ENCODE measurements around the gene PRRG2. TPM values are rescaled to one million over a fixed set of nuclear protein-coding genes. Genes with fewer than 3 reads are reported as not detected.
A peak's percentile ranks its signal among the peaks of the same experiment; 100 is the strongest.

PRRG2 gene
- total and polyA plus RNA-seq, 4 donors = 5.1 to 11.7 (median 9.8) TPM

- no peak for TF ChIP-seq CTCF (IDR thresholded peaks at IDR 0.05; ENCODE audit: control extremely low read depth, extremely low read depth)
Observed at GRCh38 chr19:49552749-49553148, 28.4 kb upstream of the PRRG2 start.

DNA sequence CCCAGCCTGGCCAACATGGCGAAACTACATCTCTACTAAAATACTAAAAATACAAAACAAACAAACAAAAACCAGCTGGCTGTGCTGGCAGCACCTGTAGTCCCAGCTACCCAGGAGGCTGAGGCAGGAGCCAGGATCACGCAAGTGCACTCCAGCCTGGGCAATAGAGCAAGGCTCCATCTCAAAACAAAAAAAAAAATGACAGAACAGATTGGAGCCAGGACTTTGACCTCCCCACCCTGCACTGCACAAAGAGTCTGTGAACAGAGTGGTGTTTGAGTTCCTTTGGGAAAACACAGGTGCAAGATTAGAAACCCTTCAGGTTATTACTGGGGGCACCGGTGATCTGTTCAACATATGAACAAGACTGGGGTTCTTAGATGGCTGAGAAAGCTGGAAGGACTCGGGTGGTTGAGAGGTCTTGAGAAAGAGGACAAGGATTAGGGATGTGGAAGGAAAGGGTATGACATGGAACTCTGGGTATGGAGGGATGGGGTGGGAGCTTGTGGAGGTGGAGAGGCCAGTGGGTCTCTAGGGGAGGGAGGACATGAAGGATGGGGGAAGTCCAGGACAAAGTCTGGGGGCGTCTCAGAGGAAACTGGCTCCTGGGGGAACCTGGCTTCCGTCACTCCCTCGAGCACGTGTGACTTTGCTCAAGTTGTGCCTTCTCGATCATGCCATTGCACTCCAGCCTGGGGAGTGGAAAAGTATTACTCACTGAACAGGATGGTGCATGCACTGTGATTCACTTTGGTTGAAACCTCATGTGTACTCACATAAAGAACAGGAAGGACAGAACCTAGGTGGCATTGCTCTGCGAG, 27.5 kb upstream of the PRRG2 start:
- Histone ChIP-seq H3K27ac (ENCODE audit: low read depth in 1 of 2, low read length in 1 of 2) (peak overlapping the region in 1 of 2 donors; percentile 15), H3K4me1 (ENCODE audit: control insufficient read depth in 5 of 5, insufficient read depth in 5 of 5, low read length in 5 of 5) (peaks cover 0 to 5% (median 0%) of the 10 kb centered on the region in 5 donors), H3K36me3 (ENCODE audit: control insufficient read depth in 4 of 4, insufficient read depth in 4 of 4, low read length in 4 of 4) (peaks cover 6 to 35% (median 16%) of the 10 kb centered on the region in 4 donors), H3K4me3 (no peak overlapping the region), H3K9me3 (ENCODE audit: control insufficient read depth in 4 of 4, insufficient read depth in 3 of 4, low read length in 3 of 4) (no peaks in the 10 kb centered on the region), H3K27me3 (ENCODE audit: control insufficient read depth in 3 of 3, insufficient read depth in 3 of 3, low read length in 2 of 3) (no peaks in the 10 kb centered on the region), H3K9ac (ENCODE audit: insufficient read depth in 1 of 2, low read length in 2 of 2) (no peak overlapping the region)
- 79 to 89% methylated on average over 10 of the region's 10 CpGs for WGBS, 2 donors
- ATAC-seq (ENCODE audit: insufficient read depth, low FRiP score) (no peak), DNase-seq (no peak)
- TF ChIP-seq CTCF (IDR thresholded peaks at IDR 0.05; ENCODE audit: control extremely low read depth, extremely low read depth) = no peak

More at GRCh38 chr19:49552749-49553148, 28.4 kb upstream of the PRRG2 start:
- Histone ChIP-seq H3K4me1 (ENCODE audit: control insufficient read depth in 5 of 5, insufficient read depth in 5 of 5, low read length in 5 of 5) (peaks cover 0 to 5% (median 0%) of the 10 kb centered on the region in 5 donors), H3K27me3 (ENCODE audit: control insufficient read depth in 3 of 3, insufficient read depth in 3 of 3, low read length in 2 of 3) (no peaks in the 10 kb centered on the region), H3K27ac (ENCODE audit: low read depth in 1 of 2, low read length in 1 of 2) (no peak overlapping the region), H3K9me3 (ENCODE audit: control insufficient read depth in 4 of 4, insufficient read depth in 3 of 4, low read length in 3 of 4) (no peaks in the 10 kb centered on the region), H3K9ac (ENCODE audit: insufficient read depth in 1 of 2, low read length in 2 of 2) (no peak overlapping the region), H3K4me3 (no peak overlapping the region), H3K36me3 (ENCODE audit: control insufficient read depth in 4 of 4, insufficient read depth in 4 of 4, low read length in 4 of 4) (peaks cover 5 to 28% (median 12%) of the 10 kb centered on the region in 4 donors)
- DNase-seq = no peak
- WGBS, 2 donors = 76 to 84% methylated on average over 11 of the region's 11 CpGs
- ATAC-seq (ENCODE audit: insufficient read depth, low FRiP score) = no peak

- Histone ChIP-seq H3K4me1 (ENCODE audit: control insufficient read depth in 5 of 5, insufficient read depth in 5 of 5, low read length in 5 of 5) (peaks cover 0 to 5% (median 0%) of the 10 kb centered on the region in 5 donors), H3K9ac (ENCODE audit: insufficient read depth in 1 of 2, low read length in 2 of 2) (no peak overlapping the region), H3K36me3 (ENCODE audit: control insufficient read depth in 4 of 4, insufficient read depth in 4 of 4, low read length in 4 of 4) (peaks cover 10 to 44% (median 23%) of the 10 kb centered on the region in 4 donors), H3K27me3 (ENCODE audit: control insufficient read depth in 3 of 3, insufficient read depth in 3 of 3, low read length in 2 of 3) (no peaks in the 10 kb centered on the region), H3K27ac (ENCODE audit: low read depth in 1 of 2, low read length in 1 of 2) (peak overlapping the region in 1 of 2 donors; percentile 83), H3K9me3 (ENCODE audit: control insufficient read depth in 4 of 4, insufficient read depth in 3 of 4, low read length in 3 of 4) (no peaks in the 10 kb centered on the region), H3K4me3 (no peak overlapping the region)
- DNase-seq (peak in 2 of 3 donors; percentile 19 to 35), ATAC-seq (ENCODE audit: insufficient read depth, low FRiP score) (no peak)
- WGBS, 2 donors = 41 to 55% methylated on average over 17 of the region's 17 CpGs
- no peak for TF ChIP-seq CTCF (IDR thresholded peaks at IDR 0.05; ENCODE audit: control extremely low read depth, extremely low read depth)
Observed at GRCh38 chr19:49554701-49555181, 26.4 kb upstream of the PRRG2 start.
